Measurements from ENCODE around the gene MCM3.

MCM3 gene

GRCh38 chr6:52304983-52305390 lies 20.4 kb upstream of the MCM3 start:
- peak; percentile 3 for DNase-seq (ENCODE audit: low read depth, low spot score)
- H3K4me3 ChIP-seq (ENCODE audit: low read depth, low read length) = no peak overlapping the region
- POLR2A ChIA-PET = no interaction called here
- CTCF ChIA-PET = interaction anchor here (1.4 kb wide), 1 partner anchor 358 kb away, joined by 3 read pairs; no protein-coding TSS in a partner anchor
- TF ChIP-seq, protein P1, sequence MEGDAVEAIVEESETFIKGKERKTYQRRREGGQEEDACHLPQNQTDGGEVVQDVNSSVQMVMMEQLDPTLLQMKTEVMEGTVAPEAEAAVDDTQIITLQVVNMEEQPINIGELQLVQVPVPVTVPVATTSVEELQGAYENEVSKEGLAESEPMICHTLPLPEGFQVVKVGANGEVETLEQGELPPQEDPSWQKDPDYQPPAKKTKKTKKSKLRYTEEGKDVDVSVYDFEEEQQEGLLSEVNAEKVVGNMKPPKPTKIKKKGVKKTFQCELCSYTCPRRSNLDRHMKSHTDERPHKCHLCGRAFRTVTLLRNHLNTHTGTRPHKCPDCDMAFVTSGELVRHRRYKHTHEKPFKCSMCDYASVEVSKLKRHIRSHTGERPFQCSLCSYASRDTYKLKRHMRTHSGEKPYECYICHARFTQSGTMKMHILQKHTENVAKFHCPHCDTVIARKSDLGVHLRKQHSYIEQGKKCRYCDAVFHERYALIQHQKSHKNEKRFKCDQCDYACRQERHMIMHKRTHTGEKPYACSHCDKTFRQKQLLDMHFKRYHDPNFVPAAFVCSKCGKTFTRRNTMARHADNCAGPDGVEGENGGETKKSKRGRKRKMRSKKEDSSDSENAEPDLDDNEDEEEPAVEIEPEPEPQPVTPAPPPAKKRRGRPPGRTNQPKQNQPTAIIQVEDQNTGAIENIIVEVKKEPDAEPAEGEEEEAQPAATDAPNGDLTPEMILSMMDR (IDR thresholded peaks at IDR 0.05; ENCODE audit: insufficient read depth, low read length, missing control alignments) = no peak

DNA sequence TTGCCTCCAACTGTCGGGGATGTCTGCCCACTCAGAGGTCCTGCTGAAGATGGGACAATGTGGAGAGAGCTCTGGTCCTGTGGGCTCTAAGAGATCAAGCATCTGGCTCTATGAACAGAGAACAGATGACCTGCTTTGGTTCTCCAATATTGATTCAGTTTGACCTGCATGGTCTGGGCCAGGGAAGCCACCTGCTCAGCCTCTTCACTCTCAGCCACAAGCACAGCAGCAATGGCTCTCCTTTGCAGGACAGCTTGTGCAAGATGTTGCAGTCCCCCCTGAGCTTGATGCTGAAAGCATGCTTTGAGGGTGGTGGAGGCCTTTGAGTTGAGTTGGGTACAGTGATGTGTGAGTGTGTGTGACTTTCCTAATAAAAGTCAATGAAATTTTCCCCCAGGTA lies 18.6 kb upstream of the MCM3 start:
- TF ChIP-seq, protein P1 (IDR thresholded peaks at IDR 0.05; ENCODE audit: insufficient read depth, low read length, missing control alignments) = no peak
- CTCF ChIA-PET = interaction anchor here (0.8 to 1.7 kb wide), 3 partner anchors 9 to 38 kb away, joined by 3 to 9 read pairs (median 3); partner anchors contain the start of gene MCM3
- no peak for DNase-seq (ENCODE audit: low read depth, low spot score)
- POLR2A ChIA-PET = no interaction called here
- no peak overlapping the region for H3K4me3 ChIP-seq (ENCODE audit: low read depth, low read length)

- POLR2A ChIA-PET = no interaction called here
- no peak overlapping the region for H3K4me3 ChIP-seq (ENCODE audit: low read depth, low read length)
- TF ChIP-seq, protein P1 (IDR thresholded peaks at IDR 0.05; ENCODE audit: insufficient read depth, low read length, missing control alignments) = no peak
- no peak for DNase-seq (ENCODE audit: low read depth, low spot score)
- CTCF ChIA-PET = interaction anchor here (0.6 kb wide), 1 partner anchor 14 kb away, joined by 4 read pairs; no protein-coding TSS in a partner anchor
These were observed 16.8 kb upstream of the MCM3 start for GRCh38 chr6:52301326-52301725.

GRCh38 chr6:52300489-52300931 lies 16.0 kb upstream of the MCM3 start:
- CTCF ChIA-PET = interaction anchor here (0.6 kb wide), 1 partner anchor 14 kb away, joined by 4 read pairs; no protein-coding TSS in a partner anchor
- POLR2A ChIA-PET = no interaction called here

GRCh38 chr6:52299653-52300052 lies 15.1 kb upstream of the MCM3 start:
- ChIA-PET CTCF (interaction anchor here (1.2 to 1.8 kb wide), 2 partner anchors 11 to 14 kb away, joined by 5 to 6 read pairs; no protein-coding TSS in a partner anchor), POLR2A (no interaction called here)
- no peak overlapping the region for H3K4me3 ChIP-seq (ENCODE audit: low read depth, low read length)
- TF ChIP-seq, protein P1 (IDR thresholded peaks at IDR 0.05; ENCODE audit: insufficient read depth, low read length, missing control alignments) = no peak
- DNase-seq (ENCODE audit: low read depth, low spot score) = no peak

More at GRCh38 chr6:52300489-52300931, 16.0 kb upstream of the MCM3 start:
- no peak overlapping the region for H3K4me3 ChIP-seq (ENCODE audit: low read depth, low read length)
- DNase-seq (ENCODE audit: low read depth, low spot score) = no peak
- TF ChIP-seq, protein P1 (IDR thresholded peaks at IDR 0.05; ENCODE audit: insufficient read depth, low read length, missing control alignments) = no peak

DNA sequence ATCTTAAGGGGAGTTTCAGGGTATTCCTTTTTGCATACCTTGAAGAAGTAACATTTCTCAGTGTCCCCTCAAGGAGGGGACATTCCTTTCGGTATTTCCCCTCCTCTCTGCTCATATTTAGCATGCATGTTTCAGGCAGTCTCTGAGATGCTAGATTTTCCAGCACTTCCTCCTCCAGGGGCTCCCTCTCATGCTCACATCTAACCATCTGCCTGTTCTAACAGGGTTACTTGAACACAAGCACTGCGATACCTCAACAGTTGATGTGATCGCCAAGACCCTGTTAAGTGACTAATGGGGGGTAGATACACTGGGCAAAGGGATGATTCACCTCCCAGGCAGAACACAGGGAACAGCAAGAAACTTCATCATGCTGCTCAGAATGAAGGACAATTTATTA lies 12.9 kb upstream of the MCM3 start:
- H3K4me3 ChIP-seq (ENCODE audit: low read depth, low read length) = no peak overlapping the region
- no peak for DNase-seq (ENCODE audit: low read depth, low spot score)
- CTCF ChIA-PET = interaction anchor here (1.2 kb wide), 1 partner anchor 11 kb away, joined by 3 read pairs; no protein-coding TSS in a partner anchor
- POLR2A ChIA-PET = no interaction called here
- TF ChIP-seq, protein P1 (IDR thresholded peaks at IDR 0.05; ENCODE audit: insufficient read depth, low read length, missing control alignments) = no peak
